GM12878 (cell line): ENCODE measurements around the gene CYTH3.

Experiments
- EGR1 ChIP-seq, 2 experiments: IDR thresholded peaks; 1 replicate in 1 of 2; 2 replicates in 1 of 2; pipeline ENCODE4 v1.6.1; 2011 to 2012; ENCODE audit warnings: low read depth in 2 of 2, low read length in 2 of 2, borderline replicate concordance in 1 of 2, mild to moderate bottlenecking in 1 of 2, moderate library complexity in 1 of 2
- ZNF274 ChIP-seq: IDR thresholded peaks from one replicate; pipeline ENCODE4 v1.8.0; 2011; ENCODE audit not compliant: insufficient read length, insufficient read depth

- TF ChIP-seq EGR1 (IDR thresholded peaks at IDR 0.05; ENCODE audit: borderline replicate concordance in 1 of 2, low read depth in 2 of 2, low read length in 2 of 2) (no peak), ZNF274 (no peak)
Observed at GRCh38 chr7:6316226-6316625, 43.8 kb upstream of the CYTH3 start.
